HL-60/S4 treated with retinoic acid at 250 ng/mL for 4 days and 3 days (cell line): Measurements from ENCODE around the gene TNNT1.

Source experiments
- in situ Hi-C: fragments of 300-500 bp; cut with MboI; formaldehyde crosslinking; loops from 2 replicates; pipeline ENCODE4 v1.7.0; 2022; ENCODE audit warnings: low sequenced_read_pairs

The TNNT1 gene

DNA sequence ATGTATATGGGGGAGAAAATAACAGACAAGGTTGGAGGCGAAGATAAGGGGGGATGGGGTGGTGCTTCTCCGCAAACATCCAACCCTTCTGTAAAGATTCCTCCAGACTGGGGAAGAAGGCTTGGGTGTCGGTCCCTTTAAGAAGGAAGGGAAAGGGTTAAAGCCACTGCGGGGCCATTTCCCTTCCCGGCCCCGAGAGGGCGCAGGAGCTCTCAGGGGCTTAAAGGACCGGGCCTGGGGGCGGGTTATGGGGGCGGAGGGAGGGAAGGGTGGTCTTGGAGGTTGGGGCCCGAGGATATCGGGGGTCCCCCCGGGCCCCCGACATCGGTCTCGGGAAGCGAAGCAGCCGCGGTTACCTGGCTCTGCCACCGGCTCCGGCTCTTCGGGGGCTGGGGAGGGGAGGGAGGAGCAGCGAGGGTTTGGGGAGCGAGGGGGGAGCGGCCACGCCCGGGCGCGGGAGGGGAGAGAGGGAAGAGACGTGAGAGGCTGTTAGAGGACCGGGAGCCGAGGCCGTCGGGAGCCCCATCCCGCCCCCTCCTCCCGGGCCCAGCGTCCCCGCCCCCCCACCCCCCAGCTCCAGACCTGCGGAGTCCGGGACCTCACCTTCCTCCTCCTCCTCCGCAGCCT lies 2.8 kb downstream of the TNNT1 start:
- in situ Hi-C loops: no loop called here

- in situ Hi-C loops: no loop called here
Measured at GRCh38 chr19:55145232-55145631, 3.8 kb downstream of the TNNT1 start.

DNA sequence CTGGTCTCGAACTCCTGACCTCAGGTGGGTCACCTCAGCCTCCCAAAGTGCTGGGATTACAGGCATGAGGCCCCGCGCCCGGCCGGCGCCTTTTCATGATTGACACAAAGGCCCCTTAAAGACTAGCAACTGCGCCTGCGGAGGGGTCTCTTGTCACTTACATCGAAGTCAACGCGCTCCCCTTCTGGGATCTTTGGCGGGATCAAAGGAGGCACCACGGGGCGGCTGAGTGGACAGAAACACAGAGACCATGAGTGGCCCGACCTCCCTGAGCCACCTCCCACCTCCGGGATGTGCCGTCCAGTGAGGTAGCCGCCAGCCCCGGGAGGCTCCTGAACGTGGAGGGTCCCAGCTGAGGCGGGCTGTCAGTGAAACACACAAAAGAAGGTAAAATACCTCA lies 7.3 kb downstream of the TNNT1 start:
- in situ Hi-C loops: no loop called here

GRCh38 chr19:55137915-55138314 lies 11.1 kb downstream of the TNNT1 start:
- in situ Hi-C loops: no loop called here

- in situ Hi-C loops: no loop called here
Measured at GRCh38 chr19:55136399-55137102, 12.5 kb downstream of the TNNT1 start.

DNA sequence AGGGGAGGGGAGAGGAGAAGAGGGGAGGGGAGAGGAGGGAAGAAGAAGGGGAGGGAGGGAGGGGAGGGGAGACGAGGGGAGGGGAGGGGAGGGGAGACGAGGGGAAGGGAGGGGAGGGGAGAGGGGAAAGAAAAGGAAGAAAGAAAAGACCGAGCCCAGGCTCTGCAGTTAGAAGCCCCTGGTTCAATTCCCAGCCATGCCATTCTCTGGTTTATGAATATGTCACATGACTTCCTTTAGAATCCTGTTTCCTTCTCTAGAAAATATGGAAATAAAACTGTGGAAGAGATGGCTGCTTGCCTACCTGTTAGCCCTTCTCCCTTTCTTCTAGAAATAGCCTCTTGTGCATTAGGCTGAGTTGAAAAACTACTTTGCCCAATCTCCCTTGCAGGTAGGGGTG lies 14.3 kb downstream of the TNNT1 start:
- in situ Hi-C loops: no loop called here

GRCh38 chr19:55133639-55134444 lies 15.2 kb downstream of the TNNT1 start:
- in situ Hi-C loops: no loop called here

- in situ Hi-C loops: no loop called here
Measured at GRCh38 chr19:55132453-55133129, 16.4 kb downstream of the TNNT1 start.

GRCh38 chr19:55131421-55131820 lies 17.6 kb downstream of the TNNT1 start:
- in situ Hi-C loops: no loop called here

DNA sequence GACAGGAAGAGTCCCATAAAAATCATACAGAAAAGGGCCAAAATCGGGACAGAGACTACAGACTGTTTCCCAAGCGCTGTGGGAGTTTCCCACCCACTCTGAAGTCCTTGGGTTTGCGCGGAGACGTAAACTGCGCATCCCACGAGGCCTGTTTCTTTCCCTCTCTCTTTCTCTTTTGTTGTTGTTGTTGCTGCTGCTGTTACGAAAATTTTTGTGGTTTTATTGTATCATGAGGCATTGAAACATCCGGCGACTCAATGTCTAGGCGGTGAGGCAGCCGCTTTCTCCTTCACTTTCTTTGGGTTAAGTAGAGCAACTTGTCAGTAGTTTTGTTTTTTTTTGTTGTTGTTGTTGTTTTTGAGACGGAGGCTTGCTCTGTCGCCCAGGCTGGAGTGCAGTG lies 30.0 kb downstream of the TNNT1 start:
- in situ Hi-C loops: no loop called here

DNA sequence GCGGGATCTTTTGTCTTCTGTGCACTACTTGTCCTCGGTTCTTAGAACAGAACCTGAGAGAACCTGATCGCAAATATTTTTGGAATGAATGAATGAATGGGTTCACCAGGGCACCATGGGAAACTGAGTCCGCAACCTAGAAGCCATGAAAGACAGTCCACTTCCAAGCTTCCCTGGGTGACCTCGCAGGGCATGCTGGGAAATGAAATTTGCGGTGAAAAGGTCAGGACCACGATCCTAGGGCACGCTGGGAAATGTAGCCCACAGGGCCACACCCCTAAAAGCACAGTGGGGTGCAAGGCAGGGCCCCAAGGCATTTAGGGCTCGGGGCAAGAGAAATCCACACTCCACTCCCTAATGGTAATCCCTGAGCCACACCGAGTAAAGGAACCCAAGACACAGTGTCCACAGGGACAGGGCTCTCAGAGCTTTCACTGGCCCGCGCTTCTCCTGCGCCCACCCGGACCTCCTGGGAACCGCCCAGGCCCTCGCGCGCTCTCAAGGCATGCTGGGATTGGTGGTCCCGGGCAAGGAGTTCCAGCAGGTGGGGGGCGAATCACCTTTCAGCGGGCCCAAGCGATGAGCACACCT lies 30.5 kb downstream of the TNNT1 start:
- in situ Hi-C loops: no loop called here

GRCh38 chr19:55117663-55118391 lies 31.2 kb downstream of the TNNT1 start:
- in situ Hi-C loops: no loop called here

- in situ Hi-C loops: no loop called here
Measured at GRCh38 chr19:55116859-55117662, 31.9 kb downstream of the TNNT1 start, which contains the start of gene PPP1R12C. Gene PPP1R12C, minus strand, starts transcription at chr19:55117637. Its CDS starts 94 bp downstream, at chr19:55117543.

DNA sequence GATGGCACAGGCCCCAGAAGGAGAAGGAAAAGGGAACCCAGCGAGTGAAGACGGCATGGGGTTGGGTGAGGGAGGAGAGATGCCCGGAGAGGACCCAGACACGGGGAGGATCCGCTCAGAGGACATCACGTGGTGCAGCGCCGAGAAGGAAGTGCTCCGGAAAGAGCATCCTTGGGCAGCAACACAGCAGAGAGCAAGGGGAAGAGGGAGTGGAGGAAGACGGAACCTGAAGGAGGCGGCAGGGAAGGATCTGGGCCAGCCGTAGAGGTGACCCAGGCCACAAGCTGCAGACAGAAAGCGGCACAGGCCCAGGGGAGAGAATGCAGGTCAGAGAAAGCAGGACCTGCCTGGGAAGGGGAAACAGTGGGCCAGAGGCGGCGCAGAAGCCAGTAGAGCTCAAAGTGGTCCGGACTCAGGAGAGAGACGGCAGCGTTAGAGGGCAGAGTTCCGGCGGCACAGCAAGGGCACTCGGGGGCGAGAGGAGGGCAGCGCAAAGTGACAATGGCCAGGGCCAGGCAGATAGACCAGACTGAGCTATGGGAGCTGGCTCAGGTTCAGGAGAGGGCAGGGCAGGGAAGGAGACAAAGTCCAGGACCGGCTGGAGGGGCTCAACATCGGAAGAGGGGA lies 32.7 kb downstream of the TNNT1 start:
- in situ Hi-C loops: no loop called here

- in situ Hi-C loops: no loop called here
Measured at GRCh38 chr19:55115446-55116065, 33.5 kb downstream of the TNNT1 start.

DNA sequence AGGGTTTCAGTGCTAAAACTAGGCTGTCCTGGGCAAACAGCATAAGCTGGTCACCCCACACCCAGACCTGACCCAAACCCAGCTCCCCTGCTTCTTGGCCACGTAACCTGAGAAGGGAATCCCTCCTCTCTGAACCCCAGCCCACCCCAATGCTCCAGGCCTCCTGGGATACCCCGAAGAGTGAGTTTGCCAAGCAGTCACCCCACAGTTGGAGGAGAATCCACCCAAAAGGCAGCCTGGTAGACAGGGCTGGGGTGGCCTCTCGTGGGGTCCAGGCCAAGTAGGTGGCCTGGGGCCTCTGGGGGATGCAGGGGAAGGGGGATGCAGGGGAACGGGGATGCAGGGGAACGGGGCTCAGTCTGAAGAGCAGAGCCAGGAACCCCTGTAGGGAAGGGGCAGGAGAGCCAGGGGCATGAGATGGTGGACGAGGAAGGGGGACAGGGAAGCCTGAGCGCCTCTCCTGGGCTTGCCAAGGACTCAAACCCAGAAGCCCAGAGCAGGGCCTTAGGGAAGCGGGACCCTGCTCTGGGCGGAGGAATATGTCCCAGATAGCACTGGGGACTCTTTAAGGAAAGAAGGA lies 34.4 kb downstream of the TNNT1 start:
- in situ Hi-C loops: no loop called here

GRCh38 chr19:55113570-55114039 lies 35.4 kb downstream of the TNNT1 start:
- in situ Hi-C loops: no loop called here
